ENCODE measurements around the gene SLC13A5.

GRCh38 chr17:6708357-6708961, 4.7 kb downstream of the SLC13A5 start:
- no peak for TF ChIP-seq CTCF (IDR thresholded peaks at IDR 0.05)
- no peak for TF ChIP-seq EZH2 (IDR thresholded peaks at IDR 0.05; ENCODE audit: borderline replicate concordance, insufficient read depth, low read depth, low read length, poor library complexity, severe bottlenecking)

Measured in B cell (primary cell).